Regular cardiac myocyte (primary cell): ENCODE data around the gene NAA10. TPM values are rescaled to one million over a fixed set of nuclear protein-coding genes. Genes with fewer than 3 reads are reported as not detected.

Source experiments
- total RNA-seq: library from RNA; depleted of rRNA; stranded (reverse); fragments of >200 nt; gene quantifications from 2 replicates; pipeline ENCODE4 v1.2.3, GENCODE V29; 2014

Gene NAA10
- 47.6 and 120 TPM in 2 replicates for total RNA-seq

DNA sequence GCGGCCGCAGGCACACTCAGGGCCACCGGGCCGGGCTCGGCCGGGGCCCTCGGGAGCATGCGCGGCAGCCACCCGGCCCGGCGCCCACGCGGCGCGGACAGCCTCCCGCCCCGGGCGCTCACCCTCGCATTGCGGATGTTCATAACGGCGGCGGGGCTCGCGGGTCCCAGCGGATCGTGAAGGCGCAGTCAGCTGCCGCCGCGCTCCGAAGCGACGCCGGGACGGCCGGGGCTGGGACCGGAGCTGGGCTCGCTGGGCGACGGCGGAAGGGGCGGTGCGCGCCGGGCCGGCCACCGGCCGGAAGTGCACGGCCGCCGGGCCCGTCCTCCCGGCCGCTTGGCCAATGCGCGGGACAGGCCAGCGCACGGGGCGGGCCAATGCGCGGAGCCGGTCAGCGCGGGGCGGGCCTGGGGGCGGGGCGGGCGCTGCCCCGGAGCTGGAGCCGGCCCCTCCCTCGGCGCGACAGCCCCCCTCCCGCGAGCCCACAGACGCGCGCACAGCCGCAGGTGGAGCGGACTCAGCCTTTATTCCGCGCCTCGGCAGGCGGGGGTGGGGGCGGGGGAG lies at the start of gene NAA10:
Gene NAA10 (minus strand): TSS at position 276 of the 564 bp plus-strand sequence. CDS start 133 bp downstream, at position 143.

DNA sequence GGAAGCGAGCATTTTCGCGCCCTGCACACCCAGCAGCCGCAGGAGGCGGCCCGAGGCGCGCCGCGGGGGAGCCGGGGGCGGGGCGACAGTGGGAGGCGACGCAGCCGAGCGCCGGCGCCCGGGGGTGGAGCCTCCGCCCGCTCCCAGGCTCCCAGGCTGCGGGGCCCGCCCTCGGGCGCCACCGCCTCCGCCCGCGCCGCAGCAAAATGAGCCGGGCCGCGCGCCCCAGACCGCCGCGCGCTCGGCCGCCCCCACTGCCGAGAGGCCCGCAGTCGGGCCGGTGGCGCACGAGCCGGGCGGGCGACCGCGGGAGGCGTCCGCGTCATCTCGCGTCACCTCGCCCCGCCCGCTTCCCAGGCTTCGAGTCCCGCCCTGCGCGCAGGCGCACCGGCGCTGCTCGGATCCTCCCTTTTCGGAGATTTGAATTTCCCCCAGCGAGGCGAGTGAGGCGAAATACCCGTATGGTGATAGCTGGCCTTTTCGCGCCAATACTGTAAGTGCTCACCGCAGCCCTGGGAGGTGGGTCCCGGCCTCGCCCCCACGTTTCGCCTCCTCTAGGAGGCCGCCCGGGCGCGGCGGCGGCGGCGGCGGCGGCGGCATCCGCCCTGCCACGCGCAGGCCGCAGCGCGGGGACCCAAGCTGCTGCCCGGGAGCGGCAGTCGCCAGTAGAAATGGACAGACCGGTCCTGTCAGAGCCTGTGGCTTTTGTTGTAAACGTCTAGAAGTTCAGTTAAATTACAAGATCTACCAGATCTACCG lies 37.7 kb upstream of the NAA10 start, which contains the start of gene TMEM187:
Gene TMEM187 (plus strand): TSS at position 387 of the 759 bp plus-strand sequence. CDS start 9,309 bp downstream, outside the sequence.

DNA sequence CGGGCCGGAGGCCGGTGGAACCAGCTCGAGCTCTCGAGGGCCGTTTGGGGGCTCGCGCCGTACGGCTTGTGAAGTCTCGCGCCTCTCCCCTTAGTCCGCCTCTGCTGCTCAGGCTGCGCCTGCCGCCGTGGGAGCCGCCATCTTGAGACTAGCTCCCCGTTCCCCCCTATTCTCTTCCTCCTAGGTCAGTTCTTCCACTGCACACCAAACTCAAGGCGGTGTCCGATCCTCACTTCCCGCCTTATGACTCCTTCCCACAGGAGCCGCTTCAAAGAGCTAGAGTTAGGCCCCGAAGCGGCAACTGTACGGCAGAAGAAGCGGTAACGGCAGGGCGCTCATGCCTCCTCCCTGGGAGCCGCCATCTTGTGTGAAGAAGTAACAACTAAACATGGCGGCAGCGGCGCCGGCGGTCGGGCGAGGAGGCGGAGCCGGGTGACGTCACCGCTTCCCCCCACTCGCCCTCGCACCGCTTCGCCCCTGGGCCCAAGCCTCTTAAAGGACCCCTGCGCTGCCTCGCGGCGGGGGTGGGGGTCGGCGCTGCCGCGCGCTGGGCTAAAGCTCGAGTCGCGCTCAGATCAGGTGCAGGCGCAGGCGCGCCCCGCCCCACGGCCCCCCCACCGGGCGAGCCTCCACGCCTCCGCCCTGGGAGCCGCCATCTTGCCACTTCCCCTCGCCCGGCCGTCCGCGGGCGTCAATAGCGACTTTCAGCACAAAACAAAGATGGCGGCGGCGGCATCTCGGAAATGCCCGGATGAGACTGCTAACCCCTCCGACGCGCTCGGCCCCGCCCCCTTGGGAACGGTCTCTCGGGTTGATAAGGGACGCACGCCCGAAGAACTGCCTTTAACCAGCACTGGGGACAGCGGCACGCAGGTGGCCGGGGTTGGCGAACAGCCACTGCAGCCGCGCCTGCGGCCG lies 36.9 kb upstream of the NAA10 start, which contains the start of gene HCFC1:
Gene HCFC1 (minus strand): TSS at position 369 of the 918 bp plus-strand sequence. CDS start 978 bp downstream, outside the sequence.

DNA sequence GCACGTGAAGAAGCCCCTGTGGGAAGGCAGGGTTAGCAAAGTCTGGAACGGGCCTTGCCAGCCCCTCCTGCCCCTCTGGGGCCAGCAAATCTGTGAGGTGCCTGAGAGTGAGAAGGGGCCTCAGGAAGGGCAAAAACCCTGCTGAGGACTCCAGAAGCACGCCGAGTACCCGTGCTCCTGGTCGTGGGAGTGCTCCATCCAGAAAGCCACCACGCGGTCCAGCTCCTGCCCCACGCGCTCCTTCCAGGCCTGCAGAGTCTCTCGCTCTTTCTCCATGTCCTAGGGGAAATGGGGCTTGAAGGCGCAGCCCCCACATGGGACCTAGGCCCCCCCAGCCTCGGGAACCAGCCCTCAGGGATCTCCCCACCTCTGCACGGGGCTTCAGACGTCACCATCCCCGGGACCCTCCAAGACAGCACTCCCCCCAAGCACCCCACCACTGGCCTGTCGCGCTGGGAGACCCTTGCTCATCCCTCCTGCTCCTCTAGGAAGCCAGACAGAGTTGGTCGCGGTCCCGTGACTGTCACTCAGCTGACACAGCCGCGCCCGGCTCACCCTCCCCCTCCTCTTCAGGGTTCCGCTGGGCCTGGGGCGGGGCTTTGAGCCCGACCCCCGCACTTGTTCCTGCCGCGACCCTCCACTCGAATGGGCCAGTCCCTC lies 9.4 kb upstream of the NAA10 start, which contains the start of gene RENBP:
Gene RENBP (minus strand): TSS at position 504 of the 660 bp plus-strand sequence. CDS start 33 bp downstream, at position 471.

DNA sequence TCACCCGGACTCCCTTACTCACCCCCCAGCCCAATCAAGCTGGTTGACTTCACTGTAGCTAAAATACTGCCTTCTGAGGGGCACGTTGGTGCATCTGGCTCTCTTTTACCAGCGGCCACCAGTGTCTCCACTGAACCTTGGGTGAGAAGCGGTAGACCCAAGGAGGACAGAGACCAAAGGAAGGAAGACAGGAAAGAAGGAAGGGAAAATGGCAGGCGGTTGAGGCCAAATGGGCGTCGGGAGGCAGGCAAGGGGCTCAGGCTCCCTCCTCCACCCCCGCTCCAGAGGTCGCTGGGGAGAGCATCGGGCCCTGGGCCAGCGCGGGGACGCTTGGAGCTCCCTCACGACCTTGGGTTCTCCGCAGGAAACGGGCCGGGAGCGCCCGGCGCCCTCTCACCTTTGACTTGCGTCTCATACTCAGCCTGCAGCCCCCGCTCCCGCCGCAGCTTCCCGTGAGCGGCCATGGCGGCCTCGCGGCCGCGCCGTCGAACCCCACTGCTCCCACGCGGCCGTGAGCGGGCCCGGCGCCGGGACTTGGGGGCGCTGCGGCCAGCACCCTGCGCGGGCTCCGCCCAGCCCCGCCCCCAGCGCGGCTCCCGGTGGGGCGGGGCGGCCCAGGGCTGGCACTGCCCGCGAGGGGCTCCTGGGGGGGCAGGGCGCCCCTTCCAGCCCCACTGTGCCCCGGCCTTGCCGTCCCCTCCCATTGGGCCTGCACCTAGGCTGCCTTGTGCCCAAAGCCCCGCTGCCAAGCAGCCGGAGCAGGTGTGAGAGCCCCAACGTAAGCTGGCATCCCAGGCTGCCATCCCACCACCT lies 8.9 kb downstream of the NAA10 start, which contains the start of gene ARHGAP4:
Gene ARHGAP4 (minus strand): TSS at position 526 of the 813 bp plus-strand sequence. CDS start 62 bp downstream, at position 464.

DNA sequence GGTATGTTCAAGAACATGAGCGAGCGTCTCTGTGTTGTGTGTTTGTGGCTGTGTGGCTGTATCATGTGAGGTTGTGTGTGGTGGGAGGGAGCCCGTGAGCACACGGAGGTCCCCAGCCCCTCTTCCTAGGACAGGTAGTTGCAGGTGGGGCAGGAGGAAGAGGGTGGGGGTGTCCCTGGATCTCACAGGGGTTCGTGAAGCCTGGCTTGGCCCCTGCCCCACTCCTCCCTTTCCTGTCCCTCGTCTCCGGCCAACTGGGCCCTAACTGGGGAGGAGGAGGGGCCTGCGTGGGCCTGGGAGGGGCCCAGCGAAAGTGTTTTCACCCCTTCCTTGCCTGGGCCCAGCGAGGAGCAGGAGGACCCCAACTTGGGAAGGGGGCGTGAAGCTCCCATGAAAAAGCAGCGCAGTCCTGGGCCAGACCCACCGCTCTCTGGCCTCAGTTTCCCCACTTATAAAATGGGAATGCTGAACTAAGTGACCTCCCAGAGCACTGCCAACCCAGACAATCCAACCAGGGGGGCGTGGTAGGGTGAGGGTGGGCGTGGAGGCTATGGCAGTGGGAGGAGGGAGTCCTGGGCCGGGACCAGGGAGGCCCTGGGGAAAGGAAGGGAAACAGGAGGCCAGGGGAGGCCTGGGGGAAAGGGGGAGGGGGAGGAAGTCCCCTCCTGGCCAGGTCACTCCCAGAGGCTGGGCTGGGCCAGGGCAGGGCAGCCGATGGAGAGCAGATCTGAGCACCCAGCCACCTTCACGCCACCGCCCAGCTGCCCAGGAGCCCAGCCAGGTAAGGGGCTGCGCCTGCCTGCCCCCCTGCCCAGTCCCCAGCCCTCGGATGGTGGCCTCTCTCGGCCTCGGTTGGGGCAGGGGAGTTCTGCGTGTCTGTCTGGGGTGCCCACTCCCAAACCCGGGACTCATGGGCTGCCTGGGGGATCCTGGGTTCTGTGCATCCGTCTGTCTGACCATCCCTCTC lies 30.6 kb downstream of the NAA10 start, which contains the start of gene AVPR2:
Gene AVPR2 (plus strand): TSS at position 683 of the 967 bp plus-strand sequence. CDS start 473 bp downstream, outside the sequence.

DNA sequence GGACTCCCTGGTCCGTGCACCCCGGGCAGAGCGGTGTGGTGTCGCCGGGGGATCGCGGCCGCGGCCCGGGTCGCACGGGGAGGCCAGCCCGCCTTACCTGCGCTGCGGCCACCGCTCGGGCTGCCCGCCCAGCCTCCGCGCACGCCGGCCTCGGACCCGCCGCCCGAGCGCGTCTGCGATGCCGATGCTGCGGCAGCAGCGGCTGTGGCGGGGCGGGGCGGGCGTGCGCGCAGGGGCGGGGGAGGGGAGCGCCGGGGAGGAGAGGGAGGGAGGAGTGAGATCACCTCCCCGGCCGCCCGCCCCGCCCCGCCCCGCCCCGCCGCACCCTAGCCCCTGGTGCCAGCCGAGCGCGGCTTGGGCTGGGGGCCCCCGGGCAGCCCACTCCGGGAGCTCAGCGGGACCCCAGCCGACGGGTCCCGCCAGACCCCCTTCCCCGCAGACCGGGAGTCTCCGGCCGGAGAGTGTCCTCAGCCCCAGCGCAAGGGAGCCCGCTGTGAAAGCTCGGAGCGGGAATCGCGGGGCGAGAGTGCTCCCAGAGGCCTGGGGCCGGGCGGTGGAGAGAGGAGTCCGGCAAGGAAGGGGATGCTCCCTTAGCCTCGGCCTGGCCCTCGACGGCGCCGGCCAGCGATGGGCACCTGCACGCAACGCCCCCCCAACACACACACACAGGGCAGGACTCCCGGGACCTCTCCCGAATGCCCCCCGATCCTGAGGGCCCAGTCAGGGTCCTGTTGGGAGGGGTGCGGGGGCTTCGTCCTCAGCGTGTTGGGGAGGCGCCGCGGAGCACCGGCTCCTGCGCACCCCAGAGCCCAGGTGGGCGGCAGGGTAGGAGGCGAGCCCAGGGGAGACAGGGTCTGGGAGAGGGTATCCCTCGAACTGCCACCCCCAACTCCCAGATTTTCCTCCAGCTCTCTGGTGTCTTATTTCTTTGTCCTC lies 48.6 kb downstream of the NAA10 start, which contains the start of gene L1CAM:
Gene L1CAM (minus strand): TSS at position 206 of the 936 bp plus-strand sequence. CDS start 10,337 bp downstream, outside the sequence.

Other genes with a start within 250 kb of the NAA10 start
- 2.3 and 13.0 TPM in 2 replicates for gene SLC6A8, start 247.1 kb downstream of the NAA10 start, total RNA-seq
- gene BCAP31, start 210.7 kb downstream of the NAA10 start, total RNA-seq: 240 and 278 TPM in 2 replicates
- 11.0 and 11.1 TPM in 2 replicates for gene ABCD1, start 210.2 kb downstream of the NAA10 start, total RNA-seq
- gene PLXNB3, start 170.8 kb downstream of the NAA10 start, total RNA-seq: 4.2 and 6.5 TPM in 2 replicates
- gene SRPK3, start 154.0 kb downstream of the NAA10 start, total RNA-seq: 0.58 and 0.85 TPM in 2 replicates
- gene IDH3G, start 140.7 kb downstream of the NAA10 start, total RNA-seq: 26.5 and 52.0 TPM in 2 replicates
- 92.6 and 162 TPM in 2 replicates for gene SSR4, start 140.4 kb downstream of the NAA10 start, total RNA-seq
- 0.19 and 0.56 TPM in 2 replicates for gene PDZD4, start 104.5 kb downstream of the NAA10 start, total RNA-seq
- 1.9 and 3.7 TPM in 2 replicates for gene L1CAM, start 48.9 kb downstream of the NAA10 start, total RNA-seq
- not detected in 2 replicates for gene AVPR2, start 30.4 kb downstream of the NAA10 start, total RNA-seq
- 0.38 and 0.85 TPM in 2 replicates for gene ARHGAP4, start 8.8 kb downstream of the NAA10 start, total RNA-seq
- gene RENBP, start 9.6 kb upstream of the NAA10 start, total RNA-seq: 2.3 and 13.2 TPM in 2 replicates
- gene HCFC1, start 36.8 kb upstream of the NAA10 start, total RNA-seq: 7.9 and 13.4 TPM in 2 replicates
- 4.0 and 6.8 TPM in 2 replicates for gene TMEM187, start 37.7 kb upstream of the NAA10 start, total RNA-seq
- 74.4 and 108 TPM in 2 replicates for gene IRAK1, start 84.9 kb upstream of the NAA10 start, total RNA-seq
- gene MECP2, start 162.7 kb upstream of the NAA10 start, total RNA-seq: 15.3 and 27.6 TPM in 2 replicates
- gene OPN1LW, start 209.2 kb upstream of the NAA10 start, total RNA-seq: not detected in 2 replicates
- not detected in 2 replicates for gene OPN1MW, start 247.6 kb upstream of the NAA10 start, total RNA-seq